ENCODE data around the gene CACNB4. TPM values are rescaled to one million over a fixed set of nuclear protein-coding genes. Genes with fewer than 3 reads are reported as not detected.

Gene CACNB4
- total RNA-seq, 1 experiment from 2014 or later = 0.11 TPM

- peak; percentile 90 for DNase-seq (ENCODE audit: low read depth)
Measured at GRCh38 chr2:151828143-151828889, 270.5 kb downstream of the CACNB4 start, which contains the start of gene ARL5A. ARL5A (minus strand) TSS chr2:151828421; CDS start chr2:151828176, 245 bp downstream.

GRCh38 chr2:151827564-151828142 lies 271.2 kb downstream of the CACNB4 start:
- DNase-seq (ENCODE audit: low read depth) = peak; percentile 18

- DNase-seq (ENCODE audit: low read depth) = no peak
Measured at GRCh38 chr2:151826737-151827157, 272.1 kb downstream of the CACNB4 start.

GRCh38 chr2:151824886-151825285 lies 274.0 kb downstream of the CACNB4 start:
- DNase-seq (ENCODE audit: low read depth) = no peak

GRCh38 chr2:151823651-151824050 lies 275.2 kb downstream of the CACNB4 start:
- no peak for DNase-seq (ENCODE audit: low read depth)

GRCh38 chr2:151819920-151820319 lies 278.9 kb downstream of the CACNB4 start:
- no peak for DNase-seq (ENCODE audit: low read depth)

- no peak for DNase-seq (ENCODE audit: low read depth)
Measured at GRCh38 chr2:151817929-151818328, 280.9 kb downstream of the CACNB4 start.

GRCh38 chr2:151816843-151817242 lies 282.0 kb downstream of the CACNB4 start:
- DNase-seq (ENCODE audit: low read depth) = no peak

GRCh38 chr2:151815821-151816489 lies 282.9 kb downstream of the CACNB4 start:
- DNase-seq (ENCODE audit: low read depth) = no peak

GRCh38 chr2:151810489-151810888 lies 288.4 kb downstream of the CACNB4 start:
- no peak for DNase-seq (ENCODE audit: low read depth)

GRCh38 chr2:151809073-151809383 lies 289.8 kb downstream of the CACNB4 start:
- DNase-seq (ENCODE audit: low read depth) = no peak

GRCh38 chr2:151808258-151809072 lies 290.4 kb downstream of the CACNB4 start:
- DNase-seq (ENCODE audit: low read depth) = peak; percentile 27

- DNase-seq (ENCODE audit: low read depth) = no peak
Measured at GRCh38 chr2:151805961-151806360, 292.9 kb downstream of the CACNB4 start.

GRCh38 chr2:151805343-151805742 lies 293.5 kb downstream of the CACNB4 start:
- no peak for DNase-seq (ENCODE audit: low read depth)

- DNase-seq (ENCODE audit: low read depth) = no peak
Measured at GRCh38 chr2:151803811-151804210, 295.0 kb downstream of the CACNB4 start.

GRCh38 chr2:151802315-151802714 lies 296.5 kb downstream of the CACNB4 start:
- DNase-seq (ENCODE audit: low read depth) = no peak

- no peak for DNase-seq (ENCODE audit: low read depth)
Measured at GRCh38 chr2:151799886-151800292, 299.0 kb downstream of the CACNB4 start.

GRCh38 chr2:151796774-151797173 lies 302.1 kb downstream of the CACNB4 start:
- no peak for DNase-seq (ENCODE audit: low read depth)

- no peak for DNase-seq (ENCODE audit: low read depth)
Measured at GRCh38 chr2:151795646-151796240, 303.1 kb downstream of the CACNB4 start.

- peak; percentile 41 for DNase-seq (ENCODE audit: low read depth)
Measured at GRCh38 chr2:151794422-151794821, 304.4 kb downstream of the CACNB4 start.

GRCh38 chr2:151793123-151793522 lies 305.7 kb downstream of the CACNB4 start:
- DNase-seq (ENCODE audit: low read depth) = no peak
